NB4 (cell line): Measurements from ENCODE around the gene LGMN.

Source experiments
- POLR2A ChIP-seq: IDR thresholded peaks from 2 replicates; pipeline ENCODE4 v1.6.1; 2011; ENCODE audit warnings: mild to moderate bottlenecking; ENCODE audit not compliant: insufficient read length; ENCODE audit errors: extremely low read depth
- TF ChIP-seq, protein P1 (sequence below): IDR thresholded peaks from one replicate; pipeline ENCODE4 v1.5.1; 2012; ENCODE audit warnings: low read depth, low read length

DNA sequence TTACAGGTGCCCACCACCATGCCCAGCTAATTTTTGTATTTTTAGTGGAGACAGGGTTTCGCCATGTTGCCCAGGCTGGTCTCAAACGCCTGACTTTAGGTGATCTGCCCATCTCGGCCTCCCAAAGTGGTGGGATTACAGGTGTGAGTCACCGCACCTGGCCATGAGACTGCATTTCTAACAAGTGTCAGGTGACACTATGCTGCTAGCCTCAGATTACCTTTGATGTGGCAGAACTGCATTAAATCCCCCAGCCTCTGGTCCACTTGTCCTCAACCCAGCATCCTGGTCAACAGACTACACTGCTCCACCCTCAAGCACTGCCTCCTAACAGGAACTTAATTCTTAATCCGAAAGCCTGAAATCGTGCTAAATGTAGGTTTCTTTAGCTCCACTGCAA, 13.1 kb downstream of the LGMN start:
- TF ChIP-seq POLR2A, result no peak
- TF ChIP-seq, protein P1, sequence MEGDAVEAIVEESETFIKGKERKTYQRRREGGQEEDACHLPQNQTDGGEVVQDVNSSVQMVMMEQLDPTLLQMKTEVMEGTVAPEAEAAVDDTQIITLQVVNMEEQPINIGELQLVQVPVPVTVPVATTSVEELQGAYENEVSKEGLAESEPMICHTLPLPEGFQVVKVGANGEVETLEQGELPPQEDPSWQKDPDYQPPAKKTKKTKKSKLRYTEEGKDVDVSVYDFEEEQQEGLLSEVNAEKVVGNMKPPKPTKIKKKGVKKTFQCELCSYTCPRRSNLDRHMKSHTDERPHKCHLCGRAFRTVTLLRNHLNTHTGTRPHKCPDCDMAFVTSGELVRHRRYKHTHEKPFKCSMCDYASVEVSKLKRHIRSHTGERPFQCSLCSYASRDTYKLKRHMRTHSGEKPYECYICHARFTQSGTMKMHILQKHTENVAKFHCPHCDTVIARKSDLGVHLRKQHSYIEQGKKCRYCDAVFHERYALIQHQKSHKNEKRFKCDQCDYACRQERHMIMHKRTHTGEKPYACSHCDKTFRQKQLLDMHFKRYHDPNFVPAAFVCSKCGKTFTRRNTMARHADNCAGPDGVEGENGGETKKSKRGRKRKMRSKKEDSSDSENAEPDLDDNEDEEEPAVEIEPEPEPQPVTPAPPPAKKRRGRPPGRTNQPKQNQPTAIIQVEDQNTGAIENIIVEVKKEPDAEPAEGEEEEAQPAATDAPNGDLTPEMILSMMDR, result no peak
